ENCODE results near the gene FHIT.

The FHIT gene

DNA sequence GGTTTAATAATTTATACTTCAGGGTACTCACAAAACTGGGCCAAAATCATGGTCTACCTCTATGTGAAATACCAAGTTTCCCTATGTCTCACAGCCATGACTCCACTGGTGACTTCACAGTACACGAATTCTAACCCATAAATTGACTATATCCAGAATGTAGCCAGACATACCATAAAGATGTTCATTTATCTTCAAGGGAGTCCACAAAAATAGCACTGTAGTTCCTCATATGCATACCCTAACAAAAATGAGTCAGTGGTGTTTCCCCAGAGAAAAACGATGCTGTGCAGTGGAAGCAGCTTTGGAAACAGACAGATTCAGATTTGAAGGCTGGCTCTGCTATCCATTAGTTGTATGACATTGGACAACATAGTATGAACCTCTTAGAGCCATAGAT is 438.8 kb downstream of the FHIT start:
- DNase-seq: no peak

DNA sequence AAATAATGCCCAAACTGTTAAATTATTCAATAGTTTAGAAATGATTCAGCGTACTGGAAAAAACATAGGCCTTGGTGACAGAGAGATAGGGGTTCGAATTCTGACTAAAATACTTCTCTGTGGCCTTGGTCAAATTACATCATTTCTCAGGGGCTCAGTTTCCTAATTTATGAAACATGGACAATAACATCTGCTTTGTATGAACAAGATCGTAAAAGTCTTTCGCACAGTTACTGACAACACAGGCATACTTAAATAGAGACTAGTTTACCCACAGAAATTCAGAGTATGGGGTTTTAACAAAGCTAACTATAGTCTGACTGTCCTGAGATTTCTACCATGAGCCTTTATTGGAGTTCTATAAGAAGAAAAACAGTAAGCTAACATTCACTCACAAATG is 440.4 kb downstream of the FHIT start:
- DNase-seq: no peak

DNA sequence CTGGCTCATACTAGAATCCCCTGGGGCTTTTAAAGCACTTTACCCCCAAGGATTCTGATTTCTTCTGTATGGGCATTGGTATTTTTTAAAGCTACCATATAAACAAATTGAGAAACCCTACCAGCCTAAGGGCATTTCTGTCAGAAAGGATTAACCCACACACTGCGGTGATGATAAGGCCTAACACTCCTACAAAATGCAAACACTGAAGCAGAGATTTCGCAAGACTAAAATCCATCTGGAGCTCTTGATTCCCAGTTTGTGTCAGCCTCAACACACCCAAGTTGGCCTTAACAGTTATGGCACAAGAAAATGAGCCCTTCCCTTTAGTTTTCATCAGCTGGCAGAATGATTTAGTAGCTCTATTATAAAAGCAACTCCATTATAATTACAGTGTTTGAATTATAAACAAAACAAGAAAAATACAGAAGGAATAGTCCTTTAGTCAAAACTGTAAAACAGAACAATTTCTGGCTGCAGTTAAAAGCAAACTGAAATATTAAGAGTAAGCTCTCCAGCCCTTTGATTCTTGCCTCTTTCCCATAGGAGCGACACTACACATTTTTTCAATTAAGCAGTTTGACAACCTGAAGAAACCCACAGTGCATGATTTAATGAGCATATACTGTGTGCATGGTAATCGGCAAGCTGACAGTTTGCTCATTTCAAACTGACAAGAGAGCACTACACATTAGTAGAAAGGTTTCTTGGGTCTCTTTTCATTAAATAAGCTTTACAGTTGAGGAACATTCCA is 441.2 kb downstream of the FHIT start:
- DNase-seq: no peak

DNA sequence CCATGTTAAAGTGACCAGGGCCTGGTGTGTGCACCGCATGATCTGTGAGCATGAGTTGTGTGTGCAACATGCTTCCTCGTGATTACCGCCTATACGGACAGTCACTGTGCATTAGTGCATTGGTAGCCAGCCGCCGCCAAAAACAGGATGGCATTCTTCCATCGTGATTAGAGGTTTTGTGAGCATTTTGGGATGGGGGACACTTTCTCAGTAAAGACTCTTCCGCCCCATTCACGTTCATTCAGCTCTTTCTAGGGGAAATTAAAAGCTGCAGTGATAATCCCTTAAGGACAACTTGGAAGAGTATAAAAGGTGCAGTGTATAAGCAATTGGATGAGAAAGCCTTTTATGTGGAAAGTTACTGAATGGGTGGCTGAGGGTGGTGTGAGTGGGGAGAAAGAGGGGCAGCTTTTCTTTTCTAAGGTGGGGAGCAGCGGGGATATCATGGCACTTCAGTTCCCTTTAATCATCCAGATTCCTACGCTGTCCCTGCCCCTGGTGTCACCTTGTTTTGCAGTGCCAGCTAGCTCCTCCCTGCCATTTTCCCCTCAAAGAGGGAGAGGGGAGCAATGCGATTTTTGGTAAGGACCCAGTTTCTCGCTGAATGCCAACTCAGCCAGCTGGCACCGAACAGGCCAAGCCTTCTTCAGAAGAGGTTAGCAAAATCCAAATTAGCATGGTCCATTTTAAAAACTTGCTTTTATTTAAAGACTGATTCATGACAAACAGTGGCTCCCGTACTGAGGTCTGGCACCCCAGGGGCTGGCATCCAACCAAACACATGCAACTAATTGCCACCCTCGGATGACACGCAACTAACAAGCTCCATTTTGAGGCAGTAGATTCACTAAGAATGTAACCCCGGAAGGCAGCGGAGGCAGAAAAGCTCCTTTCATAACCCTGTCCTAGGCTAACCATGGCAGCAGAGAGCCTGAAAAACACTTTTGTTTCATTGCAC is 447.8 kb downstream of the FHIT start:
- no peak for DNase-seq

DNA sequence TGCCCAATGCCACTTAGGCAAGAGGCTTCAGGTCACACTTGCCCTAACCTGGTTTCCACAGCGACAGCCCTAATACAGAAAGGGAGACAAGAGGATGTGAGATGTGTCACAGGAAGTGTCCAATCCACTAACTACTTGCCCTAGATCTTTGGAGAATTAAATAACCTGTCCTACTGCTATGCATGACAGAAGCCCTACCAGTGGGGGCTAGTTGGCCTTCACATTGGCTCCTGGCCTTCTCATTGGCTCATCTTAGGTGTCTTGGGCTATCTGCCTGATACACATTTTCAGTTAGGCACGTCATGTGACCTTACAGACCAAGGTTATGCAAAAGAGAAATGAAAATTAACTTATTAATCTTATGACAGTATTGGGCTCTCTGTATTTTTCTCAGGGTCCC is 449.9 kb downstream of the FHIT start:
- DNase-seq: no peak

DNA sequence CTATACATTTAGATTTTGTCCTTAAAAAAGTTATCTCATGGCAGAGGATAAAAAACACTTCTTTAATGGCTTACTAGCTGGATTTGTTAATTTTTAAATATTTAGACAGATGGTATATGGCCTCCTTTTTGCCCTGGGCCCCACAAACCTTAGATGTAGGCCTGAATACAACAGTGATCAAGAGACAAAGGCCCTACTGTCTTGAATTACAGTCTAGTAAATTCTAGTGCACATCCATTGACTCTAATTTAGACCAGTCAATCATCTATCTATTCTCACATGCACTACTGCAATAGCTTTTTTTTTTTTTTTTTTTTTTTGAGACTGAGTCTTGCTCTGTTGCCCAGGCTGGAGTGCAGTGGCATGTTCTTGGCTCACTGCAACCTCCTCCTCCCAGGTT is 452.8 kb downstream of the FHIT start:
- no peak for DNase-seq

DNA sequence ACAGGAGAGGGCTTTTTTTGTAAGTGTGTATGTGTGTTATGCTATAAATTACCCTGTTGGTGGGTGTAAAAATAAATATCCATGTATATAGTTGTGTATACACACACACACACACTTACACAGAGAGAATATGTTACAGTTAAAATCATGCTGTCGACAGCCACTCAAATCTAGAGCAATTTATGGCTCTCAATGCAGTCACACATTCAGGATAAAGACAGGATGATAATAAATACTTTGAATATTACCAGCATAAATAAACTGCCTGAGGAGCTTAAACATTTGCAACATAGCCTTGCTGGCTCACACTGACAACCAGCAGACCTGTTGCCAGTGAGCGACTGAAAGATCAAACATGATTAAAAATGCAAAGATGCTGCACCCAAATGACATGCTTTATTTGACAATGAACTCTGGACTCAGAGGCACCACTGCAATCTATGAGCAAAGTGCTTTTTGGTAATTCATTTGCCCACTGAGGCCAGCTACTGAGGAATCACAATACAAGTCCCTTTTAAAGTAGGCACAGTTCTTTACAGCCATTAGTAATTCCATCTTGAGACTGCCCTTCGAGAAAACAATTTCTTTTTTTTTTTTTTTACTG is 458.9 kb downstream of the FHIT start:
- DNase-seq: no peak

DNA sequence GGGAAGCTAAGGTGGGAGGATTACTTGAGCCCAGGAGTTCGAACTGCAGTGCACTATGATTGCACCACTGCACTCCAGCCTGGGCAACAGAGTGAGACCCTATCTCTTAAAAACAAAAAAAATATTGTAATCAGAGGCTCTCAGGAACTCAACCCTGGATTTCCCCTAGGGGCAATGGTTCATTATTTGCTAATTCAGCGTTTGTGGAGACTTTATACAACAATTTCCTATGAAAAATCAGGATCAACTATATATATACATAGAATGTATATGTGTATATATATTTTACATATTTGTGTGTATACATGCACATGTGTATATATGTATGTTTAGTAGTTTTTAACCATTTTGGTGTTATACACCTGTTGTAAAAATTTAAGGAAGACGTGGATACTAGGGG is 463.1 kb downstream of the FHIT start:
- DNase-seq: no peak

DNA sequence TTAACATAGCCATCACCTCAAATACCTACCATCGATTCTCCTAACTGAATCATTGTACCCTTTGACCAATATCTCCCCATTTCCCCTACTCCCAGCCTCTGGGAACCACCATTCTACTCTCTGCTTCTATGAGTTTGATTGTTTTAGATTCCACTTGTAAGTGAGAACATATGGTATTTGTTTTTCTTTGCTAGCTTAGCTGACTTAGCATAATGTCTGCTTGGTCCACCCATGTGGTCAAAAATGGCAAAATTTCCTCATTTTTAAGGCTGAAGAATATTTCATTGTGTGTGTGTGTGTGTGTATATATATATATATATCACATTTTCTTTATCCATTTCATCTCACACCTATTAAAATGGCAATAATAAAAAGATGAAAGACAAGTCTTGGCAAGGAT is 469.3 kb downstream of the FHIT start:
- no peak for DNase-seq

DNA sequence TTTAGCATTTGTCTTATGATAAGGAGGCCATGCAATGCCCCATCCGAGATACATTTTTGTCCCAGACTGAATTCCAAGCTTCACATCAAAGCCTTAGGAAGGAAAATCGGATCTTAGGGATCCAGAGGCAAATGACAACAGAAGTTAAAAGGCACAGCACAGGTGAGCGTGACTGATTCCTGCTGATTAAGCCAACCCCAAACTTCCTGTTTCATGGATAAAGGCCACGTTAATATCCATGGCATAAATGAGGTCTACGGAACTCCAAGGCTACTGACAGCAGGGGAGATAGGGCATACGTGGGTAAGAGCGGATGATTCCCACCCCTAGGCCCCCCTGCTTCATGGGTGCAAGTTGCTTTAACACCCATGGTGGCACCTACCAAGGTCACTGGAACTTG is 471.6 kb downstream of the FHIT start:
- no peak for DNase-seq

DNA sequence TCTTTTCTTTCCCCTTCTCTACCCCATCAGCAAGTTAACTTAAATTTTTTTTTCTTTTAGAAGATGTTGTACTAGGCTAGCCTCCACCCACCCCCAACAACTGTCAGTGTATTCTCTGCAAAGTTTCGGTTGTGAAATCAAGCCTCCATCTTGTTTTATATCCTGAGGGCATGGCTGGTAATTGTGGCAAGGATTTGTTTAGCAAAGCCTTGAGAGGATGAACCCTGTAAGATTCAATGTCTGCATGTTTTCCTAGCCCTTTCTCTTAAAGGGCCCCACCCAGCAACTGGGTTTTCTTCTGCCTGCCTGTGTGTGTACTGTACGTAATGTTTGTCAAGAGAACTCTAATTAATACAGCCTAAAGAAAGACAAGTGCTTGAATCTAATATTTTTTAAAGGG is 475.3 kb downstream of the FHIT start:
- no peak for DNase-seq

DNA sequence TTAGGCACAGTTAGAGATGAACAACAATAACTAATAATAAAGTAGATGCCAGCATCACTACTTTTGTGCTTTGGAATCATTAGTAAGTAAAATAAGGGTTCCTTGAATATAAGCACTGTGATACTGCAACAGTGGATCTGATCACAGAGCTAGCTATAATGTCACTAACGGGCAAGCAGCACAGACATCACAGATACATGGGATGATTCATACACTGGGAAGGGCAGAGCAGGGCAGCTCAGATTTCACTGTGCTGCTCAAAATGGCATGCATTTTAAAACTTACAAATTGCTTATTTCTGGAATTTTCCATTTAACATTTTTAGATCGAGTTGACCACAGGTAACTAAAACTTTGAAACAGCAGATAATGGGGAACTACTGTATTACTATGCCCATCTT is 476.6 kb downstream of the FHIT start:
- no peak for DNase-seq

DNA sequence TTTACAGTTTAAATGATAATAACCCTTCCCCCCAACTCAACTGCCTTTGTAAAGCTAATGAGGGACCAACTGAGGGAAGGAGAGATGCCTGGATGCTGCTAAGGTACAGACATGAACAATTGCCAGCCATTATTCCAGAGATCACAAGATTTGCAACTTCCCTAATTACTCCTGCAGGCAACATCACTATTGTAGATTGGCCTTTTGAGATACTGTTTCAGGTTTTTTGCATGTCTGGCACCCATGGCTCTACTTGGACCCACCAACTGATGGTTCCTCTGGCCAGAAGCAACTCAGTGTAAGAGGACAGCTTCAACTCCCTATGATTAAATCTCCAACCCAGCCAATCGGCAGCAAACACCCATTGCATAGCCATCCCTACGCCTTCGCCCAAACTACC is 478.7 kb downstream of the FHIT start:
- DNase-seq: no peak

DNA sequence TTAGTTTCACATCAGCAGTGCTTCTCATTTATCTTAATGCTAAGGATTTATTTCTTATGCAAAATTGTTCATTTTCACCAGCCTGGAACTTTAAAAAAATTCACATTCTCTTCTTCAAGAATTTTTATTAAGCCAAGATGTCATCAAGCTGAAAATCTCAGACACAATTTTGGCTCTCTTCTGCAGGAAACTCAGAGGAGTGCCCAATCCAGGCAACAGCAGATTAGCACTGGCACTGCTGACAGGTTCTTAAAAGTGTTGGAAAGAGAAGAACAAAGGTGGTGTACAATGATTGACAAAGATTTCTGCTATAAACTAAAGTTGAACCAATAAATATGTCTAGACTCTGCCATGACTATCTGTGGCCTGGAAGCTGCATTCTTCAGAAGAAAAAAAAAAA is 479.5 kb downstream of the FHIT start:
- DNase-seq: no peak

DNA sequence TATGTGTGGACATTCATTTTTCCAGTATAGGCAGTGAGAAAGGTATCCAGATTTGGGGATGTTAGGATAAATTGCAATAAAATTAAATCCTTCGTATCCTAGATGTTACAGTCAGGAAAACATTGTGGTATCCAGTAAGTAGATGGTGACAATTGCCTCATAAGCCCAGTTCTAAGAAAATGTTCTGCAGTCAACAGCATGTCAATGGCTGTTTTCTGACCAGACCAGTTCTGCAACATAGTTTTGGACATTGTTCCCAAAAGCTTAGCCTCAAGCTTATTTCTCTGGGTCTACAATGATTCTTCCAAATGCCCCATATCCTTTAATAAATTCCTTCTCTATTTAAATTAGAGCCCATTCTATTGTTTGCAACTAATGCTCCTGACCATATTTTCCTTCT is 480.7 kb downstream of the FHIT start:
- DNase-seq: no peak

DNA sequence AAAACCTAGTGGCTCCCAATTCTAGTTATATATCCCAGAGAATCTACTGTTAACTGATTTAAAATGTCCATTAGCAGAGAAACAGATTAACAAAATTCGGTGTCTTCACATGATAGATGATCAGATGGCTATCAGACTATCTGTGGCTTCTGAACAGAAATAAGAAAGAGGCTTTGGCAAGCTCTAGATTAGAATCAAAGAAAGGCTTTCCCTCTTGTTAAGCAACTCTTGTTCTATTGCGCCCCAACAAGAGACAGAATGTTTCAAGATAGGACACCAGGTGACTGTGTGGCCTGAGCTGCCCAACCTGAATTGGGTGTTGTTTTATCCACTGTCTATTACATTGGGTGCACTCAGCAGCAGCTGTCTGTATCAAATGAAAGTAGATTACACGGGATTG is 483.7 kb downstream of the FHIT start:
- DNase-seq: no peak

DNA sequence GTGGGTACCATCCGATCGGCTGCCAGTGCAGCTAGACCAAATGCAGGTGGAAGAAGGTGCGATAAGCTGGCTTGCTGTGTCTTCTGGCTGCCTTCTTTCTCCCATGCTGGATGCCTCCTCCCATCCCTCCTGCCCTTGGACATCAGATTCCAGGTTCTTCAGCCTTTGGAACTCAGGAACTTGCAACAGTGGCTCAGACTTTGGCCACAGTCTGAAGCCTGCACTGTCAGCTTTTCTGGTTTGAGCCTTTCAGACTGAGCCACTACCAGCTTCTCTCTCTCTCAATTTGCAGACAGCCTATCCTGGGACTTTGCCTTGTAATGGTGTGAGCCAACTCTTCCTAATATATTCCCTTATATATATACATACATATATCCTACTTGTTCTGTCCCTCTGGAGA is 485.5 kb downstream of the FHIT start:
- DNase-seq: no peak

DNA sequence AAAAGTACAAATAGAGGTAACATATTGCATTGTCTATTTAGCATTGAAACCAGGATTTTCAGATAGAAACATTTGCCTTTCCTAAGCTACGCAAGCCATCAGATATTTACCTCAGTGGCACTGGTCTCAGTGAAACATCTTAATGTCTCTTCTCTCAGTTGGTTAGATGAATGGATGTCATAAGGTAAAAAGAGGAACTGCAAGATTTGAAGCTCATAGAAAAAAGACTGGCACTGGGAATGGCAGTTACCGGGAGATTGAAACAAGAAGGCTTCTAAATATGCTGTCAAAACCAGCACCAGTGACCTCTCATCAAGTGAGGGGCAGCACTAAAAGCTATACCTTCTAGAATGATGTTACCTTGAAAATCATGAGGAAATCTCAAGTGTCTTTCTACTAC is 486.4 kb downstream of the FHIT start:
- no peak for DNase-seq

DNA sequence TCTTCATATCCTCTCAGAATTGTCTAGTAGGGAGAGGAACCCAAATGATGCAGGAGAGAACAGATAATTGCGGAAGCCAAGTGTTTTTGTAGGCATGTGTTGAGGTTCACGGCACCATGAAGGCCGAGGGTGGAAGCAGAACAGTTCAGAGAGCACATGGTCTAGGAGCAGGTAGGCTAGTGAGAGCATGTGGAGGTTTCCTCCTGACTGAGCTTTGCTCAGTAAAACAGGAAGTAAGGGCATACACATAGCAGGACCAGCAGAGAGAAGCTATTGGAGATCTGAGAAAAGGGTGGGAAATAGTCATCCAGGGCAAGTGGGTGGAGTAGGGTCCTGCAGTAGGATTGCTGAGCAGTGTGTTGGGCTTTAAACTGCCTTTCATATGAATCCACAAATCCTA is 491.1 kb downstream of the FHIT start:
- DNase-seq: no peak

DNA sequence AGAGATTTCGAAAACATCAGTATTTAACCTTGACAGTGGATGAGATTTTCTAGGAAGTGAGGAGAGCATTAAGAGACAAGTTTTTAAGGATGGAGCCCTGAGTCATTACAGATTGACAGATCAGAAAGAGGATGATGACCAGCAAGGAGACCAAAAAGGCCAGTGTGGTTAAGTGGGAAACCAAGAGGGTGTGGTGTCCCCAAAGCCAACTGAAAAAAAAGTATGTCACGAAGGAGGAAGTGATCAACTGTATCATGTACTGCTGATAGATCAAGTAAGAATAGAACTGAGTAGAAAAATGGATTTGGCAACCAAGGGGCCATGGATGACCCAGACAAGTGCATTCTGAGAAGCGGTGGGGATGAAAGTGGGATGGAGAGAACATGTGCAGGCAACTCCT is 491.8 kb downstream of the FHIT start:
- no peak for DNase-seq

DNA sequence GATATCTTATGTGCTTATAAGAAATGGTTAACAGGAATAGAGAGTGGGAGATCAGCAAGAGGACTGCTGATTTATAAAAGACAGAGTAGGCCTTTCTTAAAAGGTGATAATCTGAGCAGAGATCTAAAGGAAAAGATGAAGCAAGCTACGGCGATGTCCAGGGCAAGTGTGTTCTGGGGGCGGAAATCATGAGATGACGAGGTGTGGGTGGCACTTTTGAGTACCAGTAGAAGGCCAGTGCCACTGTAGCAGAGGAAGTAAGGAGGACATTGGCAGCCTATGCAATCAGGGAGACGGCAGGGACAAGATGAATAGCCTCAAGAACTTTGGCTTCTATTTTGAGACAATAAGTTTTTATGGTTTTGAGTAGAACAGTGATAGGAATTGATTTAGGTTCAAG is 492.4 kb downstream of the FHIT start:
- DNase-seq: no peak

DNA sequence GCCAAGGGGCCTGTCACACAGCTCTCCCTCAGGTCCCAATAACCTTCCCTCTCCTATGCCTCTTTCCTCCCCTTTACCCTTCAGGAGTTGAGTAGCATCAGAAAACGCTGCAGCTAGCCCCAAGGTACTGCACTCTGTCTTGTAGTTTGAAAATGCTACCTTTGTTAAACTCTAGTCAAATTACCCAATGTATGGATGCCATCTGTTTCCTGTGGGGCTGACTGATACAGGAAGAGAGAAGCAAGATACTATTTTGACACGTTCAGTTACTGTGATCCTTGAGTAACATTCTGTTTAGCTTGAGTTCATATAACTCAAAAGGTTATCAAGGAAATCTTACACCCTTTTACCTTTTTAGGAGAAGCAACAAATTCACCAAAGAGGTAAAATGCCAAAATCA is 493.1 kb downstream of the FHIT start:
- no peak for DNase-seq

DNA sequence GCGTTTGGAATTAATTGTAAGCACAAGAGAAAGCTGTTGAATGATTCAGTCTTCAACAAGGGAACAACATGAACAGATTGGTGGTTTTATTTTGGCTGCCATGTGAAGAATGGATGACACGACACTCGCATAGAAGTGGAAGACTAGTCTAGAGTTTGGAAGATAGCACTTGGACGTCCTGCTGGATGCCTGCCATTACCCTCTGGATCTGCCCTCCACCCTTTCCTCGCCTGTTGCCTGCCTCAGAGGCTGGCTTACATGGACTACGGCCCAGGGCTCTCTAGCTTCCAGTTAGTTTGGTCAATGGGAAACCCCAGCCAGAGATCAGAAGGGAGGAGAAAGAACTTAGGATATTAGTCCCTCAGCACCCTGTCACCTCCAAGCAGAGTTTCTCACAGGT is 493.5 kb downstream of the FHIT start:
- no peak for DNase-seq
